Measurements from ENCODE around the gene RNF5. TPM values are rescaled to one million over a fixed set of nuclear protein-coding genes. Genes with fewer than 3 reads are reported as not detected.
A peak's percentile ranks its signal among the peaks of the same experiment; 100 is the strongest.

Gene RNF5
- total and polyA plus RNA-seq, 9 of the 15 experiments (the other 6 are each of a cell fraction or from before 2014, with no cell fraction given): 62.2 to 245 (median 129) TPM

DNA sequence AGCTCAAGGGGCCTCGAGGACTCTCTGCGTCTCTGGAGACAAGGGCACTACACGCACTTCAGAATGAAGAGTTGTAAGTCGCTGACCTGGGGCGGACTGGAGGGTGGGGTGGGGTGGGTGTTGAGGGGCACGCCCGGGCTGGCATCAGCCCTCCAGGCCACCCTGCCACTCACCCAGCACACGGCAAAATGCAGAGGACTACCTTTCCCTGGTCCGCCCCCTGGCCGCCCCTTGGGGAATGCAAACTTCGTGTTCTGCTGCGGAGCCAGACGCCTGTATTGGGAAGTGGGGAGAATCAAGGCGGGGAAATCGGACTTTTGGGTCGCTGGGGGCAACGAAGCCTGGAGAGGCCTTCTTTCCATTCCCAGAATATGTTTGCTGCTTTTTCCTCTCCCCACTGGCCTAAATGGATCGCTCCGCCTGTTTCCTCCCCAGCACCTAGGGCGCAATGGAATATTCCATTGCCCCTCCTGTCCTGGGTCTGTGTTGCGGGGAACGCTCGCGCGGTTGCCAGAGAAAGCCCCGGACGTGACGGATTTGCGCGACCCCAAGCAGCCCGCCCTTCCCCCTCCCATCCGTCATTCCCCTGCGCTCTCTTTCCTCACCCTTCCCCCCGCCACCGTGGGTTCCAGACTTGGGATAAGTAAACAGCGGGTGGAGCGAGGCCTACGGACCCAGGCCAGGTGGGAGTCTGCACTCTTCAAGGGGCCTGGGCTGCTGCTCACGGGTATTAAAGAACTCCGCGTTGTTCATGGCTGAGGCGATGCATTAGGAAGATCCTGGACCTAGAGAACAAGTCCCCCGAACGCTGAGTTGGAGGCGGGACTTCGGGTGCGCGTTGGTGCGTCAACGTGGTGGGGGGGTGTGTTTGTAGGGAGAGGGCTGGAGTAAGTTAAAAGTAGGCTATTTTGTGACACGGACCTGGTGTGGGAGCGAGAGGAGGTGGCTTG lies 24.4 kb upstream of the RNF5 start, which contains the start of gene PPT2 (continued):
- TF ChIP-seq PURB (CRISPR knock-in tag; IDR thresholded peaks at IDR 0.05; ENCODE audit: low read depth): no peak
- TF ChIP-seq NCOA6 (IDR thresholded peaks at IDR 0.05): no peak
- no peak for TF ChIP-seq MEF2A (IDR thresholded peaks at IDR 0.05; ENCODE audit: control insufficient read depth, low read depth, low read length)
- peak; percentile 56 to 59 for TF ChIP-seq NRF1 (conservative IDR thresholded peaks at IDR 0.05 in 1 of 2, IDR thresholded peaks at IDR 0.05 in 1 of 2)
- TF ChIP-seq ESRRA (IDR thresholded peaks at IDR 0.05; ENCODE audit: borderline replicate concordance, low read depth): no peak
- TF ChIP-seq UBTF (IDR thresholded peaks at IDR 0.05; ENCODE audit: borderline replicate concordance in 1 of 2, low read depth in 2 of 2, low read length in 2 of 2): peak in 1 of 2 experiments; percentile 19; a peak in 1 of 4 replicates
- TF ChIP-seq RERE (CRISPR knock-in tag; IDR thresholded peaks at IDR 0.05; ENCODE audit: borderline replicate concordance): peak; percentile 96
- TF ChIP-seq, protein P1, sequence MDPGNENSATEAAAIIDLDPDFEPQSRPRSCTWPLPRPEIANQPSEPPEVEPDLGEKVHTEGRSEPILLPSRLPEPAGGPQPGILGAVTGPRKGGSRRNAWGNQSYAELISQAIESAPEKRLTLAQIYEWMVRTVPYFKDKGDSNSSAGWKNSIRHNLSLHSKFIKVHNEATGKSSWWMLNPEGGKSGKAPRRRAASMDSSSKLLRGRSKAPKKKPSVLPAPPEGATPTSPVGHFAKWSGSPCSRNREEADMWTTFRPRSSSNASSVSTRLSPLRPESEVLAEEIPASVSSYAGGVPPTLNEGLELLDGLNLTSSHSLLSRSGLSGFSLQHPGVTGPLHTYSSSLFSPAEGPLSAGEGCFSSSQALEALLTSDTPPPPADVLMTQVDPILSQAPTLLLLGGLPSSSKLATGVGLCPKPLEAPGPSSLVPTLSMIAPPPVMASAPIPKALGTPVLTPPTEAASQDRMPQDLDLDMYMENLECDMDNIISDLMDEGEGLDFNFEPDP (CRISPR knock-in tag; IDR thresholded peaks at IDR 0.05): no peak
- TF ChIP-seq ZNF41 (CRISPR knock-in tag; conservative IDR thresholded peaks at IDR 0.05): no peak
- TF ChIP-seq SOX6 (IDR thresholded peaks at IDR 0.05): peak; percentile 41; the same call in 1 of the 2 replicates
- peak; percentile 48; the same call in 1 of the 2 replicates for TF ChIP-seq GATAD2B (IDR thresholded peaks at IDR 0.05; ENCODE audit: borderline replicate concordance)
- TF ChIP-seq, protein P2, sequence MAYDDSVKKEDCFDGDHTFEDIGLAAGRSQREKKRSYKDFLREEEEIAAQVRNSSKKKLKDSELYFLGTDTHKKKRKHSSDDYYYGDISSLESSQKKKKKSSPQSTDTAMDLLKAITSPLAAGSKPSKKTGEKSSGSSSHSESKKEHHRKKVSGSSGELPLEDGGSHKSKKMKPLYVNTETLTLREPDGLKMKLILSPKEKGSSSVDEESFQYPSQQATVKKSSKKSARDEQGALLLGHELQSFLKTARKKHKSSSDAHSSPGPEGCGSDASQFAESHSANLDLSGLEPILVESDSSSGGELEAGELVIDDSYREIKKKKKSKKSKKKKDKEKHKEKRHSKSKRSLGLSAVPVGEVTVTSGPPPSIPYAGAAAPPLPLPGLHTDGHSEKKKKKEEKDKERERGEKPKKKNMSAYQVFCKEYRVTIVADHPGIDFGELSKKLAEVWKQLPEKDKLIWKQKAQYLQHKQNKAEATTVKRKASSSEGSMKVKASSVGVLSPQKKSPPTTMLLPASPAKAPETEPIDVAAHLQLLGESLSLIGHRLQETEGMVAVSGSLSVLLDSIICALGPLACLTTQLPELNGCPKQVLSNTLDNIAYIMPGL (CRISPR knock-in tag; IDR thresholded peaks at IDR 0.05): 0 out of 2 replicates have a peak, but pooled peaks have one; percentile 34
- no peak for TF ChIP-seq DNMT1 (IDR thresholded peaks at IDR 0.05)
- no peak for TF ChIP-seq TCF3 (CRISPR knock-in tag; IDR thresholded peaks at IDR 0.05)

All from K562 (cell line).